CMK (cell line): ENCODE measurements around the gene HAS3.
A peak's percentile ranks its signal among the peaks of the same experiment; 100 is the strongest.
"Not testable (repeated sequence)": the region's sequence is repeated elsewhere in the genome, so short reads cannot be mapped to it uniquely, and the experiment has no call there.

Source experiments
- DNase-seq: peaks from one replicate; pipeline ENCODE4 v3.0.0-alpha.2; 2010; ENCODE audit warnings: low read depth

The HAS3 gene

DNA sequence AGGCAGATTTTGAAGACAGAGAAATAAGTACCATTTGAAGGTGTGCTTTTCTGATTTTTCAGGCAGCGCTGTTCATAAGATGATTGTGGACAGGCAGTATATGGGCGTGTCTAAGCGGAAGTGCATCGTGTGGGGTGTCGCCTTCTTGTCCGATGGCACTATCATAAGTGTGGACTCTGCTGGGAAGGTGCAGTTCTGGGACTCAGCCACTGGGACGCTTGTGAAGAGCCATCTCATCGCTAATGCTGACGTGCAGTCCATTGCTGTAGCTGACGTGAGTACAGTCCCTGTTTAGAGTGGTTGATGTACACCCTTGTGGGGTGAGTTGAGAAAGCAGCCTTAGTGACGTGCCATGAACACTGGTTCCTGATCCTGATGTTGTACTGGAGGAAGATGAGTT, 37.7 kb downstream of the HAS3 start:
- no peak for DNase-seq

DNA sequence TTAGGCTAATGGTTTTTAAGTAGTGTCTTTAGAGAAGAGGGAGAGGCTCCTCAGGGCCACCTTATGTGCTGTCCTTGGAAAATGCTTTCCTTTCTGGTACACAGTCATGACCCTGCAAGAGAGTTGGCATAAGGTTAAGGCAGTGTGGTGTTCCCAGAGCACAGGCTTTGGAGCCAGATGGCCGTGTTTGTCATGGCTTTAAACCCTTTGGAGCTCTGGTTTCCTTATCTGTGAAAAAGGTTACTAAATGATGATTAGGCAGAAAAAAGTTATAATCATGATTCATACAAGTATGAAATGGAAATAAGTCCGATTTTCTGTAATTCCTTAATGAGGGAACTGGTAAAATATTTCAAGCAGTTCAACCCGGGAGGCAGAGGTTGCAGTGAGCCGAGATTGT, 40.2 kb downstream of the HAS3 start:
- DNase-seq, result no peak

DNA sequence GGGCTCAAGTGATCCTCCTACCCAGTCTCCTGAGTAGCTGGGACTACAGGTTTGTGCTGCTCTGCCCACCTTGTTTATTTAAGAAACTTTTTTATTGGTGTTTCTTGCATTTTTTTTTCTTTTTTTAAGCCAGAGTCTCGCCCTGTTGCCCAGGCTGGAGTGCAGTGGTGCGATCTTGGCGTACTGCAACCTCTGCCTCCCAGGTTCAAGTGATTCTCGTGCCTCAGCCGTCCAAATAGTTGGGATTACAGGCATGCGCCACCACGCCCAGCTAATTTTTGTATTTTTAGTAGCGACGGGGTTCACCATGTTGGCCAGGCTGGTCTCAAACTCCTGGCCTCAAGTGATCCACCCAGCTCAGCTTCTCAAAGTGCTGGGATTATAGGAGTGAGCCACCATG, 44.2 kb downstream of the HAS3 start:
- not testable (repeated sequence) for DNase-seq

DNA sequence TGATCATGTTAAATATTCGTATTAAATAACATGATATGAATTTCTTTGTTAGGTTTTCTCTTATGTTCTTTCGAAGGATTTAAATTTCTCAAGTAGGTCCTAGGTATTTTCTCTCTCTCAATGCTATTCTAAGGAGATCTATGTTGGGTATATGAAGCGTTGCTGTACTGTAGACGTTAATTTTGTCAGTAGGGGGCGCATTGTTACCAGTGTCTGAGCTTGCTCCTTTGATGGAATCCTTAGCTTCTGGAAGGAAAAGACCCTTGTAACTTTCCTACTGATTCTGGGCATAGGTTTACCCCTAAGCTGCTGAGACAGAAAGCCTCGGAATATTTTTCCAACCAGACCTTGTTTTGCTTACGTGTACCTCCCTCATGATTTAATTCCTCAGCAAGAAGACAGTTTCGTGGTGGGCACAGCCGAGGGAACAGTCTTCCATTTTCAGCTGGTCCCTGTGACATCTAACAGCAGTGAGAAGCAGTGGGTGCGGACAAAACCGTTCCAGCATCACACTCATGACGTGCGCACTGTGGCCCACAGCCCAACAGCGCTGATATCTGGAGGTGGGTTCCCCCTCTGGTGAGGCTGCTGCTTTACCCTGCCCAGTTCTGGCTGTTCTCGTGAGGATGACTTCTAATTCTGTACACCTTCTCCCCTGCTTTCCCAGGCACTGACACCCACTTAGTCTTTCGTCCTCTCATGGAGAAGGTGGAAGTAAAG, 44.9 kb downstream of the HAS3 start:
- peak; percentile 49 for DNase-seq

DNA sequence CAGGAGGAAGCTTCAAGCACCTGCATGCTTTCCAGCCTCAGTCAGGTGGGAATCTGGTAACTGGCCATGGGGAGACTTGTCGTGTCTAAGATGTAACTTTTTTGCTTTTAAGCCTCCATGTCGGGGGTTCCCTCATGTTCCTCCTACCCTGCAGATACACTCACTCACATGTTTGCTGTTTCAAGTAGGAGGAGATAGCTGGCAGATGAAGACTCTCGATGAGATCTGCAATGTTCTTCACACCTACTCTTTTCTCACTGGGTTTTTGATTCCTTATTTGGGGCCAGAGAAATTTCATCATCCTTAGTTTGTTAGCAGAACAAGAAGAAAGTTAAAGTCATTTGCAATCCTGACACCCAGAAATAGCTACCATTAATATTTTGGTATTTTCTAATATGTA, 51.7 kb downstream of the HAS3 start:
- no peak for DNase-seq

DNA sequence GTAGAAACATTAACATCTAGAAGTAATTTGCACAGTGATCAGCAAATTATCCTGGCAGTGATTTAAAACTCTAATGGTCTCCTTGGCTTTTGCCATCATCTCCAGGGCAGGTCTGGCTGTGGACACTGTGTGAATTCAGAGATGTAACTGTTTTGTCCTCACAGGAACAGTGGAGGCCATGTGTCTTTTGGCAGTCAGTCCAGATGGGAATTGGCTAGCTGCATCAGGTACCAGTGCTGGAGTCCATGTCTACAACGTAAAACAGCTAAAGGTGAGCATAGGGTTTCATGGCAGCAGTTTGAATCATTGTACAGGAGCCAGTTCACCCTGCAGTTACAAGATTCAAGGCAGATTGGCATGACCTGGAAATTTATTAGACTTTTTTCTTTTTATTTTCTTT, 54.7 kb downstream of the HAS3 start:
- no peak for DNase-seq

DNA sequence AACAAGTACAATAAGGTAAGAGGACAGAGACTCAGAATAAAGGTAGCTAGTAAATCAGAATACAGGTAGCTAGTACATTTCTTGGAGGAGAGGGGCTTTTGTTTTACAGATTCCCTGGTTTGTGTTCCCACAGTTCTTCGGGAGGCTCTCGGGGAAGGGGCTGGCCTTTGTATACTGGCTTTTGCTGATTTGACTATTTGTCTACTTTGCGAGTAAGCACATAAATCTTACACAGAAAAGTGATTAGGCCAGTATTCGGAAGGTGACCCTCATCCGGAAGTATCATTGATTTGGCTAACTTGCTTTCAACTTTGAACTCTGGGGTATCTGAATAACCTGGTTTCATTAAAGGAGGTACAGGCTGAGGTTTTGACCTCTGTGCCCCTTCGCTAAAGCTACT, 60.1 kb downstream of the HAS3 start:
- DNase-seq, result no peak

DNA sequence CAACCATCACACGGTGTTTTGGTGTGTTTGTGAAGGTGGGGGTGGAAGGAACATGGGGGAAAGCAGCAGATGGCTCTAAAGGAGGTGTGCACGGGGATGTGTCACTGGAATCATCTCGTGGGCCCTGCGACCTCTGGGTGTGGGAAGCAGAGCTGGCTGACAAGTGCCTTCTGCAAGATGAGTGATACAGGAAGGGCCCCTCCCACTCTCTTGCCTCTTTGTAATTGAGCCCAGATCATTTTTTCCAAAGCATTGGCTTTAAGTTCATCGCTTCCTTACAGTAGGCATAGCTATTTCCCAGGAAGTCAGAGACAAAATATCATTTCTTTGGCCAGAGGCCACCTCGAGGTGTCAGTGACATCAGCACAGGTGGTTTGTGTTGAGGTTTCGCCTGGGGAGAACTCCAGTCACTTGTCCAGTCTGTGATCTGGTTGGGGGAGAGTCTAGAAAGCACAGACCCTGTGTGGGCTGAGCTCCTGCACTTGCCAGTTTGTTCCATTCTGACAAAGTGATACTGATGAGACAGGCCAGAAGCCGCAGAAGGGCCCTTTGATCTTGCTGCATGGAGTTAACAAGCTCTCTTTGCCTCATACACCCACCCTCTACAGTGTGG, 60.9 kb downstream of the HAS3 start:
- DNase-seq, result no peak

DNA sequence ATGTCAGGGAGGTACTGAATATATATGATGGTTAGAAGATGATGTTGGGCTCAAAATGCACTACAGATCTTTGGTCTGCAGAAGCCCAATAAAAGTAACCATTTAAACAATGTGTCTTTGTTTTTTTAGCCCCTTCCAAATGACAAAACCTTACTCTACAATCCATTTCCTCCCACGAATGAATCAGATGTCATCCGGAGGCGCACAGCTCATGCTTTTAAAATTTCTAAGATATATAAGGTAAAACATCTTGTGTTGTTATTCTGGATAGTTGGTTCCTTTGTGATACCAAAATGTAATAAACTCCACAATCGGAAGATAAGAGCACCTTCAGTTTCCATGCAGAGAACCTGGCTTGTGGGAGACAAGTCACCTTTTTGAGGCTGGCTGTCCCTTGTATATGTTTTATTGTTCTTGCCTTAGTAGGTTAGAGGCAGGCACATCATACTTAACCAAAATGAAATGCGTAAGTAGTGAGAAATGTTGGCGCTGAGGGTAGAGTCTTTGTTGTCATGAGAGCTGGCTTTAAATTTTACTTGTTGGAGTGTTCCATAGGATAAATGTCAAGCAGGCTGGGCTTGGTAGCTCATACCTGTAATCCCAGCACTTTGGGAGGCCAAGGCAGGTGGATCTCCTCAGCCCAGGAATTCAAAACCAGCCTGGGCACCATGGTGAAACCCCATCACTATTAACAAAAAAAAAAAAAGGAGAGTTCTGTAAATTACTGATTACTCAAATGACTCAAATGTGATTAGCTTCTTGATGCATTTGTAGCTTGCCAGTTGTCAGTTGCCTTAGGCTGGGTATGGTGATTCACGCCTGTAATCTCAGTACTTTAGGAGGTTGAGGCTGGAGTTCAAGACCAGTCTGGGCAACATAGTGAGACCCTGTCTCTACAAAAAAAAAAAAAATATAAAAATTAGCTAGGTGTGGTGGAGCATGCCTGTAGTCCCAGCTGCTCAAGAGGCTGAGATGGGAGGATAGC, 61.8 kb downstream of the HAS3 start:
- DNase-seq, result no peak
